OCI-M2 (cell line): ENCODE measurements around the gene FCER1G.
A peak's percentile ranks its signal among the peaks of the same experiment; 100 is the strongest.

Source experiments
- DNase-seq: peaks from one replicate; lab custom pipeline; 2025; ENCODE audit not compliant: unreplicated experiment; lab: John Stamatoyannopoulos, UW

The FCER1G gene

GRCh38 chr1:161215076-161215475, at the start of gene FCER1G:
TSS of gene FCER1G (plus strand) at chr1:161215295. CDS start at chr1:161215322, 27 bp downstream.
- DNase-seq: no peak

GRCh38 chr1:161165742-161166668, 49.1 kb upstream of the FCER1G start, which contains the start of gene PPOX:
TSS of gene PPOX (plus strand) at chr1:161166426. CDS start at chr1:161166848, 422 bp downstream.
- peak; percentile 77 for DNase-seq

- DNase-seq: no peak
Observed at GRCh38 chr1:161166669-161167548, 48.2 kb upstream of the FCER1G start.

- no peak for DNase-seq
Observed at GRCh38 chr1:161168906-161169305, 46.2 kb upstream of the FCER1G start.

- DNase-seq: no peak
Observed at GRCh38 chr1:161171191-161171590, 43.9 kb upstream of the FCER1G start.

GRCh38 chr1:161171696-161172095, 43.4 kb upstream of the FCER1G start:
- DNase-seq: no peak

- DNase-seq: no peak
Observed at GRCh38 chr1:161172349-161172748, 42.7 kb upstream of the FCER1G start.

- DNase-seq: no peak
Observed at GRCh38 chr1:161172776-161173376, 42.2 kb upstream of the FCER1G start.

GRCh38 chr1:161173711-161174110, 41.4 kb upstream of the FCER1G start:
- no peak for DNase-seq

GRCh38 chr1:161174911-161175310, 40.2 kb upstream of the FCER1G start:
- no peak for DNase-seq

- no peak for DNase-seq
Observed at GRCh38 chr1:161175771-161176453, 39.2 kb upstream of the FCER1G start.

- DNase-seq: no peak
Observed at GRCh38 chr1:161176468-161177111, 38.5 kb upstream of the FCER1G start.

GRCh38 chr1:161177112-161177935, 37.8 kb upstream of the FCER1G start, which contains the start of gene B4GALT3:
TSS of gene B4GALT3 (minus strand) at chr1:161177507. CDS start at chr1:161176060, 1,447 bp downstream.
- DNase-seq: peak; percentile 78

GRCh38 chr1:161177936-161178244, 37.2 kb upstream of the FCER1G start:
- DNase-seq: no peak

- DNase-seq: no peak
Observed at GRCh38 chr1:161179698-161180097, 35.4 kb upstream of the FCER1G start.

GRCh38 chr1:161180639-161181038, 34.5 kb upstream of the FCER1G start:
- no peak for DNase-seq

- DNase-seq: no peak
Observed at GRCh38 chr1:161182214-161182613, 32.9 kb upstream of the FCER1G start.

- DNase-seq: no peak
Observed at GRCh38 chr1:161185282-161185682, 29.8 kb upstream of the FCER1G start.

GRCh38 chr1:161185732-161186311, 29.3 kb upstream of the FCER1G start:
- no peak for DNase-seq
